ENCODE measurements around the gene TAS1R3. TPM values are rescaled to one million over a fixed set of nuclear protein-coding genes. Genes with fewer than 3 reads are reported as not detected.
"Not testable (repeated sequence)": the region's sequence is repeated elsewhere in the genome, so short reads cannot be mapped to it uniquely, and the experiment has no call there.

The TAS1R3 gene
- total RNA-seq, 1 experiment from 2014 or later, result 0.16 TPM

GRCh38 chr1:1358433-1359271 is 27.6 kb downstream of the TAS1R3 start, which contains the start of gene MXRA8:
Gene MXRA8, minus strand, starts transcription at chr1:1358555. Its CDS starts 51 bp downstream, at chr1:1358504.
- peak; percentile 93 to 94 for DNase-seq (ENCODE audit: low read depth in 1 of 2, low spot score in 2 of 2)
- H3K27ac ChIP-seq, result peak within 1 kb of the TSS; percentile 90
- no peaks in the 10 kb centered on the region for H3K27me3 ChIP-seq (replicated peaks)
- H3K36me3 ChIP-seq, result peaks cover 17% of the 10 kb centered on the region
- no peaks in the 10 kb centered on the region for H3K9me3 ChIP-seq (replicated peaks)
- peaks cover 53% of the 10 kb centered on the region for H3K4me1 ChIP-seq (replicated peaks)
- peak within 1 kb of the TSS; percentile 48 for H3K4me3 ChIP-seq

GRCh38 chr1:1359308-1359663 is 28.2 kb downstream of the TAS1R3 start:
- no peaks in the 10 kb centered on the region for H3K9me3 ChIP-seq (replicated peaks)
- no peak overlapping the region for H3K4me3 ChIP-seq
- H3K27ac ChIP-seq, result peak overlapping the region; percentile 90
- no peaks in the 10 kb centered on the region for H3K27me3 ChIP-seq (replicated peaks)
- peak in 1 of 2 experiments; percentile 85 for DNase-seq (ENCODE audit: low read depth in 1 of 2, low spot score in 2 of 2)
- H3K4me1 ChIP-seq (replicated peaks), result peaks cover 53% of the 10 kb centered on the region
- H3K36me3 ChIP-seq, result peaks cover 11% of the 10 kb centered on the region

- Histone ChIP-seq H3K27me3 (replicated peaks) (no peaks in the 10 kb centered on the region), H3K4me3 (no peak overlapping the region)
Observed at GRCh38 chr1:1359664-1360468, 28.8 kb downstream of the TAS1R3 start.

GRCh38 chr1:1360506-1361169 is 29.6 kb downstream of the TAS1R3 start:
- DNase-seq (ENCODE audit: low read depth in 1 of 2, low spot score in 2 of 2), result peak; percentile 89 to 95
- no peak overlapping the region for H3K4me3 ChIP-seq

More at GRCh38 chr1:1359664-1360468, 28.8 kb downstream of the TAS1R3 start:
- Histone ChIP-seq H3K27ac (peak overlapping the region; percentile 90), H3K36me3 (peaks cover 5% of the 10 kb centered on the region), H3K4me1 (replicated peaks) (peaks cover 53% of the 10 kb centered on the region), H3K9me3 (replicated peaks) (no peaks in the 10 kb centered on the region)
- peak in 1 of 2 experiments; percentile 73 for DNase-seq (ENCODE audit: low read depth in 1 of 2, low spot score in 2 of 2)

GRCh38 chr1:1361233-1361981 is 30.3 kb downstream of the TAS1R3 start:
- no peaks in the 10 kb centered on the region for H3K27me3 ChIP-seq (replicated peaks)
- H3K9me3 ChIP-seq (replicated peaks), result peaks cover 6% of the 10 kb centered on the region
- no peak for DNase-seq (ENCODE audit: low read depth in 1 of 2, low spot score in 2 of 2)
- no peak overlapping the region for H3K4me3 ChIP-seq
- H3K36me3 ChIP-seq, result peaks cover 5% of the 10 kb centered on the region
- peaks cover 53% of the 10 kb centered on the region for H3K4me1 ChIP-seq (replicated peaks)
- peak overlapping the region; percentile 90 for H3K27ac ChIP-seq

More at GRCh38 chr1:1360506-1361169, 29.6 kb downstream of the TAS1R3 start:
- H3K36me3 ChIP-seq, result peaks cover 5% of the 10 kb centered on the region
- peak overlapping the region; percentile 90 for H3K27ac ChIP-seq
- no peaks in the 10 kb centered on the region for H3K27me3 ChIP-seq (replicated peaks)
- H3K9me3 ChIP-seq (replicated peaks), result no peaks in the 10 kb centered on the region; the same call in 1 of the 2 replicates
- H3K4me1 ChIP-seq (replicated peaks), result peaks cover 53% of the 10 kb centered on the region

- H3K4me3 ChIP-seq, result no peak overlapping the region
- peak overlapping the region; percentile 90 for H3K27ac ChIP-seq
- no peaks in the 10 kb centered on the region for H3K27me3 ChIP-seq (replicated peaks)
- peaks cover 1% of the 10 kb centered on the region for H3K36me3 ChIP-seq
- peak; percentile 61 to 77 for DNase-seq (ENCODE audit: low read depth in 1 of 2, low spot score in 2 of 2)
- peaks cover 8% of the 10 kb centered on the region for H3K9me3 ChIP-seq (replicated peaks)
- peaks cover 49% of the 10 kb centered on the region for H3K4me1 ChIP-seq (replicated peaks)
Observed at GRCh38 chr1:1361982-1362423, 30.9 kb downstream of the TAS1R3 start.

- DNase-seq (ENCODE audit: low read depth in 1 of 2, low spot score in 2 of 2), result no peak
- H3K4me3 ChIP-seq, result no peak overlapping the region
Observed at GRCh38 chr1:1364266-1364665, 33.2 kb downstream of the TAS1R3 start.

GRCh38 chr1:1365875-1366698 is 35.0 kb downstream of the TAS1R3 start:
- no peak for DNase-seq (ENCODE audit: low read depth in 1 of 2, low spot score in 2 of 2)
- peaks cover 13% of the 10 kb centered on the region for H3K4me1 ChIP-seq (replicated peaks)
- H3K27ac ChIP-seq, result no peak overlapping the region
- H3K36me3 ChIP-seq, result peaks cover 5% of the 10 kb centered on the region; the same call in 1 of the 2 replicates
- H3K27me3 ChIP-seq (replicated peaks), result no peaks in the 10 kb centered on the region
- H3K4me3 ChIP-seq, result no peak overlapping the region
- peaks cover 12% of the 10 kb centered on the region for H3K9me3 ChIP-seq (replicated peaks)

More at GRCh38 chr1:1364266-1364665, 33.2 kb downstream of the TAS1R3 start:
- H3K27ac ChIP-seq, result no peak overlapping the region
- H3K9me3 ChIP-seq (replicated peaks), result peaks cover 12% of the 10 kb centered on the region
- H3K36me3 ChIP-seq, result no peaks in the 10 kb centered on the region
- peaks cover 31% of the 10 kb centered on the region for H3K4me1 ChIP-seq (replicated peaks)
- no peaks in the 10 kb centered on the region for H3K27me3 ChIP-seq (replicated peaks)

GRCh38 chr1:1366699-1367066 is 35.6 kb downstream of the TAS1R3 start:
- Histone ChIP-seq H3K4me1 (replicated peaks) (peaks cover 11% of the 10 kb centered on the region), H3K36me3 (peaks cover 11% of the 10 kb centered on the region), H3K27me3 (replicated peaks) (no peaks in the 10 kb centered on the region), H3K4me3 (no peak overlapping the region), H3K9me3 (replicated peaks) (peaks cover 12% of the 10 kb centered on the region), H3K27ac (no peak overlapping the region)
- DNase-seq (ENCODE audit: low read depth in 1 of 2, low spot score in 2 of 2), result no peak

- H3K4me3 ChIP-seq, result no peak overlapping the region
- no peaks in the 10 kb centered on the region for H3K27me3 ChIP-seq (replicated peaks)
- H3K27ac ChIP-seq, result no peak overlapping the region
- peaks cover 18% of the 10 kb centered on the region for H3K36me3 ChIP-seq
- H3K4me1 ChIP-seq (replicated peaks), result peaks cover 11% of the 10 kb centered on the region
- no peak for DNase-seq (ENCODE audit: low read depth in 1 of 2, low spot score in 2 of 2)
- H3K9me3 ChIP-seq (replicated peaks), result peaks cover 12% of the 10 kb centered on the region
Observed at GRCh38 chr1:1367315-1367714, 36.2 kb downstream of the TAS1R3 start.

- Histone ChIP-seq H3K4me1 (replicated peaks) (peaks cover 29% of the 10 kb centered on the region), H3K36me3 (peaks cover 45% of the 10 kb centered on the region), H3K9me3 (replicated peaks) (peaks cover 12% of the 10 kb centered on the region)
- not testable (repeated sequence) for H3K4me3 ChIP-seq; DNase-seq (ENCODE audit: low read depth in 1 of 2, low spot score in 2 of 2); H3K27me3 ChIP-seq (replicated peaks); H3K27ac ChIP-seq
Observed at GRCh38 chr1:1370094-1370493, 39.0 kb downstream of the TAS1R3 start.

- H3K36me3 ChIP-seq, result peaks cover 47% of the 10 kb centered on the region
- H3K27ac ChIP-seq, result no peak overlapping the region
- H3K4me1 ChIP-seq (replicated peaks), result peaks cover 32% of the 10 kb centered on the region
- H3K27me3 ChIP-seq (replicated peaks), result no peaks in the 10 kb centered on the region
- no peak overlapping the region for H3K4me3 ChIP-seq
- no peak for DNase-seq (ENCODE audit: low read depth in 1 of 2, low spot score in 2 of 2)
- H3K9me3 ChIP-seq (replicated peaks), result peaks cover 12% of the 10 kb centered on the region
Observed at GRCh38 chr1:1370771-1371300, 39.8 kb downstream of the TAS1R3 start.
